Lung (tissue), 12 donors: Measurements from ENCODE around the gene PRKN. TPM values are rescaled to one million over a fixed set of nuclear protein-coding genes. Genes with fewer than 3 reads are reported as not detected.

Experiments
- ATAC-seq: fragments of 200-7000 bp; cut with Tn5 transposase; one replicate; pipeline ENCODE4 v1.9.1; 2020; ENCODE audit warnings: moderate number of reproducible peaks; ENCODE audit not compliant: insufficient read depth, low FRiP score
- DNase-seq, 3 donors: peaks; one replicate each; pipeline ENCODE4 v3.0.0-alpha.2; 2013 to 2017
- H3K27ac ChIP-seq, 2 donors: one replicate each; pipeline ENCODE4 v1.5.1; 2013; ENCODE audit warnings: mild to moderate bottlenecking in 2 of 2, moderate library complexity in 2 of 2, control low read depth in 1 of 2, inconsistent platforms in 1 of 2, low read depth in 1 of 2, low read length in 1 of 2
- H3K27me3 ChIP-seq, 3 donors: one replicate each; pipeline ENCODE4 v1.5.1; 2013; ENCODE audit warnings: low read length in 2 of 3; ENCODE audit not compliant: control insufficient read depth in 3 of 3, insufficient read depth in 3 of 3
- H3K36me3 ChIP-seq, 4 donors: one replicate each; pipeline ENCODE4 v1.5.1; 2013; ENCODE audit warnings: low read length in 4 of 4, mild to moderate bottlenecking in 1 of 4, moderate library complexity in 1 of 4; ENCODE audit not compliant: control insufficient read depth in 4 of 4, insufficient read depth in 4 of 4
- H3K4me1 ChIP-seq, 5 donors: one replicate each; pipeline ENCODE4 v1.5.1; 2013; ENCODE audit warnings: low read length in 5 of 5, mild to moderate bottlenecking in 2 of 5, moderate library complexity in 1 of 5; ENCODE audit not compliant: control insufficient read depth in 5 of 5, insufficient read depth in 5 of 5
- H3K4me3 ChIP-seq: one replicate; pipeline ENCODE4 v1.5.1; 2013; ENCODE audit warnings: mild to moderate bottlenecking, control low read depth, moderate library complexity
- H3K9ac ChIP-seq, 2 donors: one replicate each; pipeline ENCODE4 v1.5.1; 2013; ENCODE audit warnings: low read length in 2 of 2, control low read depth in 1 of 2; ENCODE audit not compliant: insufficient read depth in 1 of 2
- H3K9me3 ChIP-seq, 4 donors: one replicate each; pipeline ENCODE4 v1.5.1; 2013; ENCODE audit warnings: low read length in 3 of 4, mild to moderate bottlenecking in 1 of 4, moderate library complexity in 1 of 4; ENCODE audit not compliant: control insufficient read depth in 4 of 4, insufficient read depth in 3 of 4
- WGBS, 2 donors: extraction: QIAGEN DNeasy Blood & Tissue Kit; methylation state at CpG; one replicate each; pipeline ENCODE4 v1.1.7; 2013; 5-methylcytosine and 5-hydroxymethylcytosine counted together
- polyA plus RNA-seq, 2 donors: library from polyadenylated mRNA; stranded (reverse); fragments of 200-250 nt; gene quantifications; one replicate each; pipeline ENCODE4 v1.2.1, GENCODE V29; 2013
- total RNA-seq, 2 donors: library from RNA; depleted of rRNA in 1 of 2; stranded (reverse); fragments of >200 nt in 1 of 2; gene quantifications; one replicate each; pipeline ENCODE4 v1.2.1, GENCODE V29; 2014 to 2021
- TF ChIP-seq, protein P1 (sequence below): IDR thresholded peaks from 2 replicates; pipeline ENCODE4 v1.5.1; 2012; ENCODE audit warnings: mild to moderate bottlenecking; ENCODE audit errors: control extremely low read depth, extremely low read depth
- donor health status: control.
- donor health status: control.
- donor health status: Bipolar disorder and iron deficiency.
- donor health status: healthy.
- donor health status: DM: yes; HTN: yes; CAD: no.

PRKN gene
- total and polyA plus RNA-seq, 4 donors = 0.27 to 11.2 (median 3.1) TPM

- TF ChIP-seq, protein P1, sequence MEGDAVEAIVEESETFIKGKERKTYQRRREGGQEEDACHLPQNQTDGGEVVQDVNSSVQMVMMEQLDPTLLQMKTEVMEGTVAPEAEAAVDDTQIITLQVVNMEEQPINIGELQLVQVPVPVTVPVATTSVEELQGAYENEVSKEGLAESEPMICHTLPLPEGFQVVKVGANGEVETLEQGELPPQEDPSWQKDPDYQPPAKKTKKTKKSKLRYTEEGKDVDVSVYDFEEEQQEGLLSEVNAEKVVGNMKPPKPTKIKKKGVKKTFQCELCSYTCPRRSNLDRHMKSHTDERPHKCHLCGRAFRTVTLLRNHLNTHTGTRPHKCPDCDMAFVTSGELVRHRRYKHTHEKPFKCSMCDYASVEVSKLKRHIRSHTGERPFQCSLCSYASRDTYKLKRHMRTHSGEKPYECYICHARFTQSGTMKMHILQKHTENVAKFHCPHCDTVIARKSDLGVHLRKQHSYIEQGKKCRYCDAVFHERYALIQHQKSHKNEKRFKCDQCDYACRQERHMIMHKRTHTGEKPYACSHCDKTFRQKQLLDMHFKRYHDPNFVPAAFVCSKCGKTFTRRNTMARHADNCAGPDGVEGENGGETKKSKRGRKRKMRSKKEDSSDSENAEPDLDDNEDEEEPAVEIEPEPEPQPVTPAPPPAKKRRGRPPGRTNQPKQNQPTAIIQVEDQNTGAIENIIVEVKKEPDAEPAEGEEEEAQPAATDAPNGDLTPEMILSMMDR = no peak
- H3K4me3 ChIP-seq = no peak overlapping the region
Measured at GRCh38 chr6:161804838-161805237, 922.7 kb downstream of the PRKN start.

DNA sequence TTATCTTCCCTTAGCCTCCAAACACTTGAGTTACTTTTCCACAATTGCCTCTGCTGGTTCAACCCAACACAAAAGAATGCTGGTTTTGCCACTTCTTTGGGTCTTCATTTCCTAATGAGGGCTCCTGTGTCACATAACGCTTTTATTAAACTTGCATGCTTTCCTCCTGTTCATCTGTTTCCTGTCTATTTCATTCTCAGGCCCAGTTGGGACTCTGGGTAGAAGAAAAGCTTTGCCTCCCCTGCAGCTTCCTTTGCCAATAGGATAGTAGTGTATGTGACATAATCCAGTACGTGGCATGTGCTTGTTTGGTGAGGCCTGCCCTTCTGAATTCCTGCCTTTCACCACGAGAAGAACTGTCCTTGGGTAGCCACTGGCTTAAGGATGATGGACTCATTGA is 924.4 kb downstream of the PRKN start:
- no peak overlapping the region for H3K27ac ChIP-seq
- no peaks in the 10 kb centered on the region for H3K4me1 ChIP-seq
- DNase-seq (no peak), ATAC-seq (no peak)
- no peaks in the 10 kb centered on the region for H3K27me3 ChIP-seq
- WGBS, 2 donors = 28 to 53% methylated on average over 3 of the region's 3 CpGs
- no peaks in the 10 kb centered on the region for H3K36me3 ChIP-seq
- TF ChIP-seq, protein P1 = no peak
- no peak overlapping the region for H3K9ac ChIP-seq
- no peak overlapping the region for H3K4me3 ChIP-seq
- no peaks in the 10 kb centered on the region for H3K9me3 ChIP-seq

More at GRCh38 chr6:161804838-161805237, 922.7 kb downstream of the PRKN start:
- no peaks in the 10 kb centered on the region for H3K27me3 ChIP-seq
- no peak for DNase-seq
- H3K4me1 ChIP-seq = no peaks in the 10 kb centered on the region
- no peak overlapping the region for H3K27ac ChIP-seq
- ATAC-seq = no peak
- H3K36me3 ChIP-seq = no peaks in the 10 kb centered on the region
- no peaks in the 10 kb centered on the region for H3K9me3 ChIP-seq
- WGBS, 2 donors = 93 to 94% methylated on average over 1 of the region's 1 CpG
- no peak overlapping the region for H3K9ac ChIP-seq

- Histone ChIP-seq H3K4me1 (no peaks in the 10 kb centered on the region), H3K4me3 (no peak overlapping the region), H3K27ac (no peak overlapping the region), H3K27me3 (no peaks in the 10 kb centered on the region), H3K9me3 (no peaks in the 10 kb centered on the region), H3K36me3 (no peaks in the 10 kb centered on the region), H3K9ac (no peak overlapping the region)
- TF ChIP-seq, protein P1 = no peak
- no peak for ATAC-seq
- 92% methylated on average over 8 of the region's 8 CpGs for WGBS, 2 donors
- DNase-seq = no peak
Measured at GRCh38 chr6:161802231-161802630, 925.3 kb downstream of the PRKN start.

DNA sequence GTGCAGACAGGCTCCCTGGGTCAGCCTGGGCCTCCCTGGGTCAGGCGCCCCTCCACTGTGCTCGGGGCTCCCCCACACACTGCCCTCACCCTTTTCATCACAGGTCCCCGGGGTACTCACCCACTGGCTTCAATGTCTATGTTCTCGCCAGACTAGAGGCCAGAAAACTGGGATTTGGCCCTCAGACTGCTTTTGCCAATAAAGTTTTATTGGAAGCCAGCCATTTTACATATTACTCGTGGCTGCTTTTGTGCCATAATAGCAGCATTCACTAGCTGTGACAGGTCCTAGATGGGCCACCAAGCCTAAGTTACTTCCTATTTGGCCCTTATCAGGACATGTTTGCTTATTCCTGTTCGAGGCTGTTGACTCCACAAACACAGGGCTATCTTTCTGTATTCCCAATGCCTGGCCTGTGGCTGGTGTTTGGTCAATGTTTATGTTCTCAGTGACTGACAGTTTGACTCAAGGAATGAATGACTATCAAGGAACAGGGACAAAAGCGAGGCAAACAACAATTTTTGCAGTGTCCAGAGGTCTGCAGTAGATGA is 928.6 kb downstream of the PRKN start:
- no peak for ATAC-seq
- Histone ChIP-seq H3K4me3 (no peak overlapping the region), H3K9ac (no peak overlapping the region), H3K27ac (no peak overlapping the region), H3K36me3 (no peaks in the 10 kb centered on the region), H3K4me1 (no peaks in the 10 kb centered on the region), H3K9me3 (no peaks in the 10 kb centered on the region), H3K27me3 (no peaks in the 10 kb centered on the region)
- 71 to 81% methylated on average over 7 of the region's 7 CpGs for WGBS, 2 donors
- TF ChIP-seq, protein P1 = no peak
- no peak for DNase-seq
